Astrocyte (in vitro differentiated cells and primary cell): ENCODE measurements around the gene PALS1.

Experiments used
- EZH2 ChIP-seq: IDR thresholded peaks from 2 replicates; pipeline ENCODE4 v1.6.1; 2012; ENCODE audit warnings: mild to moderate bottlenecking, low read length, inconsistent platforms; ENCODE audit not compliant: insufficient read depth
- TF ChIP-seq, protein P1 (sequence below): IDR thresholded peaks from 2 replicates; pipeline ENCODE4 v1.5.1; 2011; ENCODE audit warnings: low read depth, mild to moderate bottlenecking, inconsistent platforms, low read length, moderate library complexity; ENCODE audit not compliant: insufficient read depth

GRCh38 chr14:67241411-67242167, at the start of gene PALS1:
- TF ChIP-seq, protein P1, sequence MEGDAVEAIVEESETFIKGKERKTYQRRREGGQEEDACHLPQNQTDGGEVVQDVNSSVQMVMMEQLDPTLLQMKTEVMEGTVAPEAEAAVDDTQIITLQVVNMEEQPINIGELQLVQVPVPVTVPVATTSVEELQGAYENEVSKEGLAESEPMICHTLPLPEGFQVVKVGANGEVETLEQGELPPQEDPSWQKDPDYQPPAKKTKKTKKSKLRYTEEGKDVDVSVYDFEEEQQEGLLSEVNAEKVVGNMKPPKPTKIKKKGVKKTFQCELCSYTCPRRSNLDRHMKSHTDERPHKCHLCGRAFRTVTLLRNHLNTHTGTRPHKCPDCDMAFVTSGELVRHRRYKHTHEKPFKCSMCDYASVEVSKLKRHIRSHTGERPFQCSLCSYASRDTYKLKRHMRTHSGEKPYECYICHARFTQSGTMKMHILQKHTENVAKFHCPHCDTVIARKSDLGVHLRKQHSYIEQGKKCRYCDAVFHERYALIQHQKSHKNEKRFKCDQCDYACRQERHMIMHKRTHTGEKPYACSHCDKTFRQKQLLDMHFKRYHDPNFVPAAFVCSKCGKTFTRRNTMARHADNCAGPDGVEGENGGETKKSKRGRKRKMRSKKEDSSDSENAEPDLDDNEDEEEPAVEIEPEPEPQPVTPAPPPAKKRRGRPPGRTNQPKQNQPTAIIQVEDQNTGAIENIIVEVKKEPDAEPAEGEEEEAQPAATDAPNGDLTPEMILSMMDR: no peak
- TF ChIP-seq EZH2: no peak
